Measurements from ENCODE around the gene SNX32.
"Not testable (repeated sequence)": the region's sequence is repeated elsewhere in the genome, so short reads cannot be mapped to it uniquely, and the experiment has no call there.

DNA sequence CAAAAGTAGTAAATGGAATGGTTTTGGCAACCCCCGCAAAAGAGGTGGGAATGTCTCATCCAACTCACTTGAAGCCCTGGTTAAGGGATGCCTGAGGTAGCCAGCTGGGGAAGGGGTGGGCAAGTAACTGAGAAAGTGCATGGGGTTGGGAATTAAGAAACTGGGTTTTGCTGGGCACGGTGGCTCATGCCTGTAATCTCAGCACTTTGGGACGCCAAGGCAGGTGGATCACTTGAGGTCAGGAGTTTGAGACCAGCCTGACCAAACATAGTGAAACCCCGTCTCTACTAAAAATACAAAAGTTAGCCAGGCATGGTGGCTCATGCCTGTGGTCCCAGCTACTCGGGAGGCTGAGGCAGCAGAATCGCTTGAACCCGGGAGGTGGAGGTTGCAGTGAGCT is 14.9 kb downstream of the SNX32 start:
- TF ChIP-seq, protein P1, sequence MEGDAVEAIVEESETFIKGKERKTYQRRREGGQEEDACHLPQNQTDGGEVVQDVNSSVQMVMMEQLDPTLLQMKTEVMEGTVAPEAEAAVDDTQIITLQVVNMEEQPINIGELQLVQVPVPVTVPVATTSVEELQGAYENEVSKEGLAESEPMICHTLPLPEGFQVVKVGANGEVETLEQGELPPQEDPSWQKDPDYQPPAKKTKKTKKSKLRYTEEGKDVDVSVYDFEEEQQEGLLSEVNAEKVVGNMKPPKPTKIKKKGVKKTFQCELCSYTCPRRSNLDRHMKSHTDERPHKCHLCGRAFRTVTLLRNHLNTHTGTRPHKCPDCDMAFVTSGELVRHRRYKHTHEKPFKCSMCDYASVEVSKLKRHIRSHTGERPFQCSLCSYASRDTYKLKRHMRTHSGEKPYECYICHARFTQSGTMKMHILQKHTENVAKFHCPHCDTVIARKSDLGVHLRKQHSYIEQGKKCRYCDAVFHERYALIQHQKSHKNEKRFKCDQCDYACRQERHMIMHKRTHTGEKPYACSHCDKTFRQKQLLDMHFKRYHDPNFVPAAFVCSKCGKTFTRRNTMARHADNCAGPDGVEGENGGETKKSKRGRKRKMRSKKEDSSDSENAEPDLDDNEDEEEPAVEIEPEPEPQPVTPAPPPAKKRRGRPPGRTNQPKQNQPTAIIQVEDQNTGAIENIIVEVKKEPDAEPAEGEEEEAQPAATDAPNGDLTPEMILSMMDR (IDR thresholded peaks at IDR 0.05) = not testable (repeated sequence)
- TF ChIP-seq POLR2A (IDR thresholded peaks at IDR 0.05) = not testable (repeated sequence)
